Ovary (tissue), 9 donors: ENCODE results near the gene PRL. TPM values are rescaled to one million over a fixed set of nuclear protein-coding genes. Genes with fewer than 3 reads are reported as not detected.

Source experiments
- DNase-seq, 5 donors: peaks; one replicate each; pipeline ENCODE4 v3.0.0-alpha.2; 2019 to 2020
- H3K27ac ChIP-seq, 2 donors: fragments of 200-600 bp; one replicate each; pipeline versions ENCODE4 v1.5.1 to v1.8.0; 2019 to 2022
- H3K27me3 ChIP-seq: fragments of 200-600 bp; one replicate; pipeline ENCODE4 v1.8.0; 2022
- H3K36me3 ChIP-seq: fragments of 200-600 bp; sonication (generic); one replicate; pipeline ENCODE4 v1.5.1; 2019
- H3K4me1 ChIP-seq: one replicate; pipeline ENCODE4 v1.8.1; 2013; ENCODE audit warnings: mild to moderate bottlenecking, moderate library complexity; ENCODE audit not compliant: insufficient read depth
- H3K4me3 ChIP-seq: fragments of 200-600 bp; sonication (generic); one replicate; pipeline ENCODE4 v1.5.1; 2017
- H3K9me3 ChIP-seq, 2 donors: fragments of 200-600 bp in 1 of 2; sonication (generic) in 1 of 2; one replicate each; pipeline versions ENCODE4 v1.5.1 to v1.8.1; 2013 to 2019; ENCODE audit warnings: mild to moderate bottlenecking in 1 of 2, moderate library complexity in 1 of 2
- EP300 ChIP-seq: sonication (generic); formaldehyde crosslinking; IDR thresholded peaks from one replicate; pipeline ENCODE4 v1.6.1; 2017; ENCODE audit warnings: antibody characterized with exemption
- POLR2A ChIP-seq: fragments of 450-650 bp; IDR thresholded peaks from one replicate; pipeline ENCODE4 v1.6.1; 2017; ENCODE audit warnings: antibody characterized with exemption, mild to moderate bottlenecking, moderate library complexity
- WGBS, 3 donors: extraction: QIAGEN DNeasy Blood & Tissue Kit in 1 of 3; methylation state at CpG; one replicate each; pipeline versions ENCODE4 v1.1.5 to v1.1.7; 2013 to 2017; 5-methylcytosine and 5-hydroxymethylcytosine counted together
- intact Hi-C, 4 donors: fragments of 100-400 bp; cut with DNase I; formaldehyde crosslinking; loops; one replicate each; pipeline versions ENCODE4 v1.11.0 to v1.15.1; 2022 to 2023
- polyA plus RNA-seq, 2 donors: library from polyadenylated mRNA; stranded (reverse); fragments of 200-250 nt in 1 of 2; fragments of 350-450 nt in 1 of 2; fragmentation: Illumina TruSeq in 1 of 2; extraction: RNeasy Lipid Tissue Mini Kit (QIAGEN cat#74804) in 1 of 2; gene quantifications; one replicate each; pipeline ENCODE4 v1.2.3, GENCODE V29; 2013 to 2014
- total RNA-seq, 7 donors: library from RNA; depleted of rRNA in 2 of 7; stranded (reverse); fragments of >200 nt in 2 of 7; fragmentation: NEBNext Ultra II Directional in 3 of 7; extraction: Animal tissue kit (Norgen Biotek cat#: 25700) in 3 of 7; gene quantifications; one replicate each; pipeline versions ENCODE4 v1.1.0 to v1.2.4, GENCODE V29; 2016 to 2023
- TF ChIP-seq, protein P1 (sequence below), 3 donors: fragments of 450-650 bp in 2 of 3; fragments of 200-600 bp in 1 of 3; IDR thresholded peaks; one replicate each; pipeline versions ENCODE4 v1.5.1 to v1.8.0; 2016 to 2022; ENCODE audit warnings: antibody characterized with exemption in 3 of 3, mild to moderate bottlenecking in 1 of 3
- donor health status: DM: no; HTN: no; CAD: no; lungs with moderate emphysema.
- donor health status: DM: no; HTN: no; CAD: no.
- donor health status: Bipolar disorder and iron deficiency.
- donor health status: DM: yes; HTN: yes; CAD: no.
- donor health status: DM: no; HTN: no; CAD: no.
- donor health status: DM: yes; HTN: yes; CAD: no.

PRL gene
- total and polyA plus RNA-seq, 9 donors: 0.08 to 0.58 (median 0.22) TPM; not detected in 6

DNA sequence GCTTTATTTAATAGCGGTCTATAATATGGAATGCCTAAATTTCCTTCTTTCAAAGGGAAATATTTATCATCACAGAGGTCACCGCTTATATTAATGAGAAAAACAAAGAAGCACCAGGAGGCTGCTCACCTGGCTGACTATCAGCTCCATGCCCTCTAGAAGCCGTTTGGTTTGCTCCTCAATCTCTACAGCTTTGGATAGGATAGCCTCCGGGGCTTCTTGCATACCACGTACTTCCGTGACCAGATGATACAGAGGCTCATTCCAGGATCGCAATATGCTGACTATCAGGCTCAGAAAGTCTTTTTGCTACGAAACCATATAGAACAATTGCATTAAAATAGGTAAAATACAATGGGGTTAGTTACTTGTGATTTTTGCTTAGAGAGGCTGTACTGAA is 6.8 kb downstream of the PRL start:
- no peak for DNase-seq
- H3K9me3 ChIP-seq: no peaks in the 10 kb centered on the region
- no peaks in the 10 kb centered on the region for H3K36me3 ChIP-seq
- 94 to 97% (median 97%) methylated on average over 8 of the region's 8 CpGs for WGBS, 3 donors
- no peaks in the 10 kb centered on the region for H3K4me1 ChIP-seq
- no peak overlapping the region for H3K4me3 ChIP-seq
- no peaks in the 10 kb centered on the region for H3K27me3 ChIP-seq
- no peak overlapping the region for H3K27ac ChIP-seq
- TF ChIP-seq EP300 (no peak), POLR2A (no peak)
- TF ChIP-seq, protein P1, sequence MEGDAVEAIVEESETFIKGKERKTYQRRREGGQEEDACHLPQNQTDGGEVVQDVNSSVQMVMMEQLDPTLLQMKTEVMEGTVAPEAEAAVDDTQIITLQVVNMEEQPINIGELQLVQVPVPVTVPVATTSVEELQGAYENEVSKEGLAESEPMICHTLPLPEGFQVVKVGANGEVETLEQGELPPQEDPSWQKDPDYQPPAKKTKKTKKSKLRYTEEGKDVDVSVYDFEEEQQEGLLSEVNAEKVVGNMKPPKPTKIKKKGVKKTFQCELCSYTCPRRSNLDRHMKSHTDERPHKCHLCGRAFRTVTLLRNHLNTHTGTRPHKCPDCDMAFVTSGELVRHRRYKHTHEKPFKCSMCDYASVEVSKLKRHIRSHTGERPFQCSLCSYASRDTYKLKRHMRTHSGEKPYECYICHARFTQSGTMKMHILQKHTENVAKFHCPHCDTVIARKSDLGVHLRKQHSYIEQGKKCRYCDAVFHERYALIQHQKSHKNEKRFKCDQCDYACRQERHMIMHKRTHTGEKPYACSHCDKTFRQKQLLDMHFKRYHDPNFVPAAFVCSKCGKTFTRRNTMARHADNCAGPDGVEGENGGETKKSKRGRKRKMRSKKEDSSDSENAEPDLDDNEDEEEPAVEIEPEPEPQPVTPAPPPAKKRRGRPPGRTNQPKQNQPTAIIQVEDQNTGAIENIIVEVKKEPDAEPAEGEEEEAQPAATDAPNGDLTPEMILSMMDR (IDR thresholded peaks at IDR 0.05): no peak
- intact Hi-C loops: no loop called here

DNA sequence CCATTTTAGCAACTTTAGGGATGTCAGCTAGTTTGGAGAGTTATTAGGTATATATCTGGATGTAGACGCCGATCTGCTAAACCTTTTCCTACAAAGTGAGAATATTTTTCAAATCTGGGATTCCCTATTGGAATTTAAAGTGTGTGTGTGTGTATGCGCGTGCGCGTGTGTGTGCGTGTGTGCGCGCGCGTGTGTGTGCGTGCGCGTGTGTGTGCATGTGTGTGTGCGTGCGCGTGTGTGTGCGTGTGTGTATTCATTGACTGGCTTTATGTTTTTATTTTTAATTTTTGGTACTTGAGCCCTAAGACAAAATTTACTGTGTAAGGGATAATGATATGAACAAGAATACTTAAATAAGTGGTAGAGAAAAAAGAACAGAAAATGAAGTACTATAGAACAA is 8.1 kb downstream of the PRL start:
- TF ChIP-seq, protein P1 (IDR thresholded peaks at IDR 0.05): no peak
- TF ChIP-seq POLR2A (no peak), EP300 (no peak)
- intact Hi-C loops: no loop called here
- no peaks in the 10 kb centered on the region for H3K27me3 ChIP-seq
- no peak overlapping the region for H3K4me3 ChIP-seq
- 93 to 94% (median 94%) methylated on average over 18 of the region's 18 CpGs for WGBS, 3 donors
- no peak for DNase-seq
- H3K27ac ChIP-seq: no peak overlapping the region
- H3K36me3 ChIP-seq: no peaks in the 10 kb centered on the region
- no peaks in the 10 kb centered on the region for H3K9me3 ChIP-seq
- H3K4me1 ChIP-seq: no peaks in the 10 kb centered on the region

DNA sequence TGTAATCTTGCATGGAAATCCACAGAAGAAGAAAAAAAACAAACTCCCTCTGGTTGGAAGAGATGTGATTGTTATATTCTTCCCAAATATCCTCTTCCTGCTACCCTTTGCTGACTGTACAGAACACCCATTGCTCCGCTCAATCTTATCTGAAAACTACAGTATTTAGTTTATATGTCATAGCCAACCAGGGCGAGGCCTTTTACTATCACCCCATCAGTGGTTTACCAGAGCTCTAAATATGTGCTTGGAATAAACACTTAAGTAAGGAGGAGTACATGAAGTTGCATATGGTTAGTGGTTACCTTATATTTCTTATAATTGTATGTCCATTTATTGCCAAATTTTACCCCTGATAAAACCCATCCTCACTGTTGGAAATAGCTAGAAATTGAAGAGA is 12.2 kb downstream of the PRL start:
- no peak for TF ChIP-seq EP300
- TF ChIP-seq POLR2A: no peak
- TF ChIP-seq, protein P1 (IDR thresholded peaks at IDR 0.05): no peak
- Histone ChIP-seq H3K27ac (no peak overlapping the region), H3K27me3 (no peaks in the 10 kb centered on the region), H3K4me1 (no peaks in the 10 kb centered on the region), H3K9me3 (no peaks in the 10 kb centered on the region), H3K4me3 (no peak overlapping the region), H3K36me3 (no peaks in the 10 kb centered on the region)
- WGBS, 3 donors: 92 to 95% (median 92%) methylated on average over 2 of the region's 2 CpGs
- intact Hi-C loops: no loop called here
- DNase-seq: no peak

DNA sequence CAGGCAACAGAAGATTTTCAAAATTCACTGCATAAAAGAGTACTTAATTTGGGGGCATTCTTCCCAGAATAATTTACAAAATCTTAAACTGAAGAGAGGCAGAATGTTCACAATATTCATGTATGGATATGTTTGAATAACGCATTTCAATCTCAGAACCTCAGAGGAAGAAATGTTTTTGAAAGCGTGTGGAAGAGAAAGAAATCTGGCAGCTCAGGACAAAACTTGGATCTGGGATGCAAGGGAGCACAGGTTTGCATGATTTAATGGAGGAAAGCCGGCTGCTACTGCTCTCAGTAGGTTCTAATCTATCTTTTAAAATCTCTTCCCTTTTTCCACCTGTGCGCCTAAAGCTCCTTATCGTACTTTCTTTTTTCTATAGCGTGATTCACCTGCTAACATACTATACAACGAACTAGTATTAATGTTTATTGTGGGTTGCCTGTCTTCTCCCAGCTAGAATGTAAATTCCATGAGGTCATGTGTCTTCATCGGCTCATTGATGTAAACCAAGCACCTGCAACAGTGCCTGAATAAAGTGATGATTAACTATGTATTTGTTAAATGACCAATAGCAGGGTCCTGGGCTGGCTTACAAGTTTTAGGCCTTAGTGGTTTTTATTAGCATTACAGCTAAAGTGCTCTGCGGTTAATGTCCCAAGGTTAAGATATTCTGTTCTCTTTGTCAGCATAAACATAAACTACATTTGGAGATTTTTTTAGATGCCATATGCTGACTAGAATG is 15.3 kb downstream of the PRL start:
- H3K36me3 ChIP-seq: no peaks in the 10 kb centered on the region
- TF ChIP-seq POLR2A: no peak
- TF ChIP-seq, protein P1 (IDR thresholded peaks at IDR 0.05): no peak
- no peak for TF ChIP-seq EP300
- H3K4me3 ChIP-seq: no peak overlapping the region
- DNase-seq: no peak
- H3K27me3 ChIP-seq: no peaks in the 10 kb centered on the region
- no peaks in the 10 kb centered on the region for H3K4me1 ChIP-seq
- no peak overlapping the region for H3K27ac ChIP-seq
- intact Hi-C loops: no loop called here
- H3K9me3 ChIP-seq: no peaks in the 10 kb centered on the region
- 85 to 89% (median 89%) methylated on average over 9 of the region's 9 CpGs for WGBS, 3 donors
